ENCODE measurements around the gene NACC2. TPM values are rescaled to one million over a fixed set of nuclear protein-coding genes. Genes with fewer than 3 reads are reported as not detected.

The NACC2 gene
- total RNA-seq, 6 experiments from 2014 or later = 38.2 to 46.7 (median 40.2) TPM

GRCh38 chr9:136081113-136081825 lies 13.8 kb downstream of the NACC2 start:
- no peaks in the 10 kb centered on the region; the same call in none of the 2 replicates for H3K27me3 Mint-ChIP-seq (ENCODE audit: insufficient read depth)
- TF ChIP-seq CTCF (IDR thresholded peaks at IDR 0.05) = no peak
- DNase-seq = no peak
- no peaks in the 10 kb centered on the region for H3K9me3 Mint-ChIP-seq
- H3K27ac Mint-ChIP-seq = no peak overlapping the region
- no peak overlapping the region for H3K4me3 Mint-ChIP-seq
- H3K36me3 Mint-ChIP-seq (ENCODE audit: low read depth) = peaks cover 5% of the 10 kb centered on the region; the same call in 1 of the 2 replicates
- peaks cover 5% of the 10 kb centered on the region; the same call in 1 of the 2 replicates for H3K4me1 Mint-ChIP-seq (ENCODE audit: low read depth)

GRCh38 chr9:136080716-136081112 lies 14.4 kb downstream of the NACC2 start:
- Mint-ChIP-seq H3K4me3 (no peak overlapping the region), H3K27me3 (ENCODE audit: insufficient read depth) (no peaks in the 10 kb centered on the region; the same call in none of the 2 replicates), H3K27ac (no peak overlapping the region), H3K36me3 (ENCODE audit: low read depth) (peaks cover 8% of the 10 kb centered on the region; the same call in 1 of the 2 replicates), H3K4me1 (ENCODE audit: low read depth) (peaks cover 5% of the 10 kb centered on the region; the same call in 1 of the 2 replicates), H3K9me3 (no peaks in the 10 kb centered on the region)
- TF ChIP-seq CTCF (IDR thresholded peaks at IDR 0.05) = no peak
- no peak for DNase-seq

DNA sequence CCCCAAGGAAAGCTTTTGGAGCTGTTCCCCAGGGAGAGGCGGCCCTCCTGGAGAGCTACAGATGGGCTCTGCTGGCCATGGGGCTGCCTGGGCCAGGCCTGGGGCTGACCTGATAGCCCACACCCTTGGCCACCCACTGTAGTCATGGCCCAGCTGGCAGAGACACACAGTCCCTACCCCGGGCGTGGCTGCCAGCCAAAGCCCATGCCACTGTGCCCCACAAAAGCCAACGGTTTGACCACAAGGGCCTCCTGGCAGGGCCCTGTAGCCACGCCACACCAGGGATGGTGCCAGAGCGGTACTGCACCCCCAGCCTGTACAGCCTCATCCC lies 15.2 kb downstream of the NACC2 start:
- H3K27me3 Mint-ChIP-seq (ENCODE audit: insufficient read depth) = no peaks in the 10 kb centered on the region; the same call in none of the 2 replicates
- no peak for TF ChIP-seq CTCF (IDR thresholded peaks at IDR 0.05)
- no peaks in the 10 kb centered on the region for H3K9me3 Mint-ChIP-seq
- no peak overlapping the region for H3K27ac Mint-ChIP-seq
- no peak overlapping the region for H3K4me3 Mint-ChIP-seq
- no peak for DNase-seq
- peaks cover 5% of the 10 kb centered on the region; the same call in 1 of the 2 replicates for H3K4me1 Mint-ChIP-seq (ENCODE audit: low read depth)
- peaks cover 8% of the 10 kb centered on the region; the same call in 1 of the 2 replicates for H3K36me3 Mint-ChIP-seq (ENCODE audit: low read depth)

DNA sequence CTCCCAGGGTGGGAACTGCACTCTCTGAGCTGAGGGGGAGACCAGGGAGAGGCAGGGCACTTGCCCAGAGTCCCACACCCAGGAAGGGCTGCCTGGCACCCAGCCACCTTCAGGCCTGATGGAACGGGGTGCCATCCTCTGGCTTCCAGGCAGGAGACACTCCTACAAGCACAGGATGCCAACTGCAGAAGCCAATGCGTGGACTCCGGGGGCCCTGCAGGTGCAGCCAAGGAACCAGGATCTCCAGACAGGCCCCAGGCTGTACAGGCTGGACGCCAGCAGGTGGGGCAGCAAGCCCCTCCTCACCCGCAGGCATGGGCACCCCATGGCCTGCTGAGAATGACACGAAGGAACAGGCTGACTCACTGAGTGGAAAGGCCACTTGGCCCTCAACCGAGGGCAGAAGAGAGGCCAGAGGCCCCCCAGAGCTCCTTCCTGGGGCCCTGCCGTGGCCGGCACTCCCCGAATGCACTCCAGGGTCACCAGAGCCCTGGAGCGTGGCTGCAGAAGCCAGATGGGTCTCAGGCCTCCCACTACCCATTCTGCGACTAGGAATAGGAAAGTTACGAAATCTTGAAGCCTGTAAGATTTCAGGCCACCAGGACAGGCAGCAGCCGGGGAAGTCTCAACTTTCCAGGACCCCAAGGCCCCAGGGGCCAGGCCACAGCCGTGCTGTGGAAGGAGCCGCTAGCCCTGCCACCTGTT lies 15.7 kb downstream of the NACC2 start:
- H3K36me3 Mint-ChIP-seq (ENCODE audit: low read depth) = peaks cover 8% of the 10 kb centered on the region; the same call in 1 of the 2 replicates
- no peak for DNase-seq
- H3K4me1 Mint-ChIP-seq (ENCODE audit: low read depth) = peaks cover 5% of the 10 kb centered on the region; the same call in 1 of the 2 replicates
- H3K27me3 Mint-ChIP-seq (ENCODE audit: insufficient read depth) = no peaks in the 10 kb centered on the region; the same call in none of the 2 replicates
- no peak for TF ChIP-seq CTCF (IDR thresholded peaks at IDR 0.05)
- H3K4me3 Mint-ChIP-seq = no peak overlapping the region
- H3K9me3 Mint-ChIP-seq = no peaks in the 10 kb centered on the region
- H3K27ac Mint-ChIP-seq = no peak overlapping the region

GRCh38 chr9:136078498-136079011 lies 16.5 kb downstream of the NACC2 start:
- no peak overlapping the region for H3K4me3 Mint-ChIP-seq
- H3K27me3 Mint-ChIP-seq (ENCODE audit: insufficient read depth) = no peaks in the 10 kb centered on the region; the same call in 1 of the 2 replicates
- H3K36me3 Mint-ChIP-seq (ENCODE audit: low read depth) = peaks cover 8% of the 10 kb centered on the region; the same call in 1 of the 2 replicates
- no peak overlapping the region for H3K27ac Mint-ChIP-seq
- no peaks in the 10 kb centered on the region for H3K9me3 Mint-ChIP-seq
- peaks cover 5% of the 10 kb centered on the region; the same call in 1 of the 2 replicates for H3K4me1 Mint-ChIP-seq (ENCODE audit: low read depth)
- TF ChIP-seq CTCF (IDR thresholded peaks at IDR 0.05) = no peak
- DNase-seq = no peak

Data from HFFc6 (cell line).